MCF 10A (cell line): Measurements from ENCODE around the gene DCUN1D1. TPM values are rescaled to one million over a fixed set of nuclear protein-coding genes. Genes with fewer than 3 reads are reported as not detected.

Source experiments
- BruUV-seq: library from RNA; stranded (reverse); fragments of 400-500 nt; replicated peaks from 2 replicates; lab custom pipeline; 2021; lab: Mats Ljungman, UMichigan
- CTCF ChIA-PET: fragments of 300-600 bp; sonication (Branson Sonifier 250); formaldehyde crosslinking; extraction: SDS; loops from one replicate; lab custom pipeline; 2021; ENCODE audit warnings: antibody characterized with exemption, inconsistent platforms; lab: Yijun Ruan, JAX
- POLR2A ChIA-PET: fragments of 300-600, 350-650 bp; sonication (Branson Sonifier 250); formaldehyde crosslinking; extraction: SDS; loops from one replicate; lab custom pipeline; 2020; ENCODE audit warnings: antibody characterized with exemption, inconsistent platforms; lab: Yijun Ruan, JAX
- DNase-seq: peaks from one replicate; pipeline ENCODE4 v3.0.0-alpha.2; 2018; ENCODE audit not compliant: unreplicated experiment
- H3K27ac Mint-ChIP-seq: one replicate; pipeline ENCODE4 v1.8.0; 2022; ENCODE audit warnings: mild to moderate bottlenecking, low read depth, mixed read lengths; ENCODE audit not compliant: unreplicated experiment
- H3K27me3 Mint-ChIP-seq: one replicate; pipeline ENCODE4 v1.8.0; 2022; ENCODE audit warnings: mixed read lengths; ENCODE audit not compliant: insufficient read depth, unreplicated experiment
- H3K36me3 Mint-ChIP-seq: one replicate; pipeline ENCODE4 v1.8.0; 2022; ENCODE audit warnings: mild to moderate bottlenecking, moderate library complexity, mixed read lengths; ENCODE audit not compliant: insufficient read depth, unreplicated experiment
- H3K4me1 Mint-ChIP-seq: one replicate; pipeline ENCODE4 v1.8.0; 2022; ENCODE audit warnings: mixed read lengths; ENCODE audit not compliant: insufficient read depth, unreplicated experiment
- H3K4me3 Mint-ChIP-seq: one replicate; pipeline ENCODE4 v1.8.0; 2022; ENCODE audit warnings: mild to moderate bottlenecking, moderate library complexity, mixed read lengths; ENCODE audit not compliant: unreplicated experiment
- H3K9me3 Mint-ChIP-seq: one replicate; pipeline ENCODE4 v1.8.0; 2022; ENCODE audit warnings: mixed read lengths; ENCODE audit not compliant: unreplicated experiment
- intact Hi-C: fragments of 100-400 bp; cut with micrococcal nuclease; formaldehyde crosslinking; loops from 2 replicates; pipeline ENCODE4 v1.14.1; 2022
- total RNA-seq: library from RNA; stranded (reverse); gene quantifications from 2 replicates; pipeline ENCODE4 v1.2.3, GENCODE V29; 2022
- TF ChIP-seq, protein P1 (sequence below): fragments of 200-600 bp; IDR thresholded peaks from one replicate; pipeline ENCODE4 v1.8.0; 2022; ENCODE audit warnings: antibody characterized with exemption, mild to moderate bottlenecking; ENCODE audit not compliant: unreplicated experiment

DCUN1D1 gene
- total RNA-seq, 1 experiment from 2014 or later = 39.1 TPM

GRCh38 chr3:182920515-182921084 is 59.7 kb downstream of the DCUN1D1 start:
- Mint-ChIP-seq H3K36me3 (peaks cover 24% of the 10 kb centered on the region), H3K4me1 (peaks cover 7% of the 10 kb centered on the region), H3K9me3 (no peaks in the 10 kb centered on the region), H3K27me3 (no peaks in the 10 kb centered on the region), H3K27ac (no peak overlapping the region), H3K4me3 (no peak overlapping the region)
- CTCF ChIA-PET = interaction anchor here (0.6 to 2.4 kb wide), 2 partner anchors 11 to 154 kb away, joined by 3 to 9 read pairs; no protein-coding TSS in a partner anchor
- intact Hi-C loops = no loop called here
- DNase-seq = peak; percentile 24
- POLR2A ChIA-PET = interaction anchor here (0.6 to 1.1 kb wide), 2 partner anchors 10 to 204 kb away, joined by 3 read pairs; no protein-coding TSS in a partner anchor
- no TSS peak for BruUV-seq
- TF ChIP-seq, protein P1, sequence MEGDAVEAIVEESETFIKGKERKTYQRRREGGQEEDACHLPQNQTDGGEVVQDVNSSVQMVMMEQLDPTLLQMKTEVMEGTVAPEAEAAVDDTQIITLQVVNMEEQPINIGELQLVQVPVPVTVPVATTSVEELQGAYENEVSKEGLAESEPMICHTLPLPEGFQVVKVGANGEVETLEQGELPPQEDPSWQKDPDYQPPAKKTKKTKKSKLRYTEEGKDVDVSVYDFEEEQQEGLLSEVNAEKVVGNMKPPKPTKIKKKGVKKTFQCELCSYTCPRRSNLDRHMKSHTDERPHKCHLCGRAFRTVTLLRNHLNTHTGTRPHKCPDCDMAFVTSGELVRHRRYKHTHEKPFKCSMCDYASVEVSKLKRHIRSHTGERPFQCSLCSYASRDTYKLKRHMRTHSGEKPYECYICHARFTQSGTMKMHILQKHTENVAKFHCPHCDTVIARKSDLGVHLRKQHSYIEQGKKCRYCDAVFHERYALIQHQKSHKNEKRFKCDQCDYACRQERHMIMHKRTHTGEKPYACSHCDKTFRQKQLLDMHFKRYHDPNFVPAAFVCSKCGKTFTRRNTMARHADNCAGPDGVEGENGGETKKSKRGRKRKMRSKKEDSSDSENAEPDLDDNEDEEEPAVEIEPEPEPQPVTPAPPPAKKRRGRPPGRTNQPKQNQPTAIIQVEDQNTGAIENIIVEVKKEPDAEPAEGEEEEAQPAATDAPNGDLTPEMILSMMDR = no peak

DNA sequence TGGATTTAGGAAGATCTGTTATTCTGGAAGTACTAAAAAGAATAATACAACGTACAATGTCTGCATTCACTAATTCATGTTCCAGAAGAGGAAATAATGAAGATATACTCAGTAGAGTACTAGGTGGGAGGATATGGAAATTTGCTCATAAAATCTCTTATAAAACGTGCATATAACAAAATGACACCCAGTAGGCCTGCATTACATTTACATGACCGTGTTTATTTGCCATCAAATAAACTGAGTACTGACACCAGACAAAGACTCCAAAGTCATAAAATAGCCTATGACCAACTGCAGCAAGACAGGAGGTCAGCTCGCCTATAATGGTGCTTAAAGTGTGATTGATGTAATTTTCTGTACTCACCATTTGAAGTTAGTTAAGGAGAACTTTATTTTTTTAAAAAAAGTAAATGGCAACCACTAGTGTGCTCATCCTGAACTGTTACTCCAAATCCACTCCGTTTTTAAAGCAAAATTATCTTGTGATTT is 60.4 kb downstream of the DCUN1D1 start:
- CTCF ChIA-PET = interaction anchor here (2.4 kb wide), 1 partner anchor 10 kb away, joined by 9 read pairs; no protein-coding TSS in a partner anchor
- H3K27ac Mint-ChIP-seq = no peak overlapping the region
- H3K4me3 Mint-ChIP-seq = no peak overlapping the region
- BruUV-seq = no TSS peak
- intact Hi-C loops = no loop called here
- no peaks in the 10 kb centered on the region for H3K27me3 Mint-ChIP-seq
- H3K9me3 Mint-ChIP-seq = no peaks in the 10 kb centered on the region
- DNase-seq = no peak
- H3K4me1 Mint-ChIP-seq = peaks cover 6% of the 10 kb centered on the region
- POLR2A ChIA-PET = interaction anchor here (0.7 to 1.1 kb wide), 3 partner anchors 16 to 203 kb away, joined by 3 read pairs; no protein-coding TSS in a partner anchor
- H3K36me3 Mint-ChIP-seq = peaks cover 23% of the 10 kb centered on the region
- TF ChIP-seq, protein P1 = no peak

GRCh38 chr3:182917134-182917533 is 63.2 kb downstream of the DCUN1D1 start:
- no peak overlapping the region for H3K27ac Mint-ChIP-seq
- peaks cover 6% of the 10 kb centered on the region for H3K4me1 Mint-ChIP-seq
- intact Hi-C loops = no loop called here
- H3K27me3 Mint-ChIP-seq = no peaks in the 10 kb centered on the region
- ChIA-PET POLR2A (interaction anchor here (0.6 to 0.7 kb wide), 2 partner anchors 14 to 84 kb away, joined by 3 read pairs; no protein-coding TSS in a partner anchor), CTCF (no interaction called here)
- TF ChIP-seq, protein P1 = no peak
- no peak overlapping the region for H3K4me3 Mint-ChIP-seq
- BruUV-seq = no TSS peak
- H3K9me3 Mint-ChIP-seq = no peaks in the 10 kb centered on the region
- DNase-seq = no peak
- peaks cover 40% of the 10 kb centered on the region for H3K36me3 Mint-ChIP-seq

GRCh38 chr3:182914341-182914740 is 66.0 kb downstream of the DCUN1D1 start:
- Mint-ChIP-seq H3K27me3 (no peaks in the 10 kb centered on the region), H3K9me3 (no peaks in the 10 kb centered on the region), H3K36me3 (peaks cover 30% of the 10 kb centered on the region), H3K4me1 (peaks cover 7% of the 10 kb centered on the region), H3K27ac (no peak overlapping the region), H3K4me3 (no peak overlapping the region)
- DNase-seq = no peak
- TF ChIP-seq, protein P1 = no peak
- POLR2A ChIA-PET = interaction anchor here (0.7 kb wide), 2 partner anchors 8 to 12 kb away, joined by 3 read pairs; no protein-coding TSS in a partner anchor
- no TSS peak for BruUV-seq
- CTCF ChIA-PET = no interaction called here
- intact Hi-C loops = no loop called here
